Embryonic facial prominence (tissue), 1 donor: ENCODE measurements around the gene WDR72.

ENCODE experiments used
- DNase-seq: peaks from one replicate; pipeline ENCODE4 v3.0.0-alpha.2; 2016; ENCODE audit errors: extremely low spot score

The WDR72 gene

GRCh38 chr15:53535886-53536285, 223.6 kb downstream of the WDR72 start:
- no peak for DNase-seq

DNA sequence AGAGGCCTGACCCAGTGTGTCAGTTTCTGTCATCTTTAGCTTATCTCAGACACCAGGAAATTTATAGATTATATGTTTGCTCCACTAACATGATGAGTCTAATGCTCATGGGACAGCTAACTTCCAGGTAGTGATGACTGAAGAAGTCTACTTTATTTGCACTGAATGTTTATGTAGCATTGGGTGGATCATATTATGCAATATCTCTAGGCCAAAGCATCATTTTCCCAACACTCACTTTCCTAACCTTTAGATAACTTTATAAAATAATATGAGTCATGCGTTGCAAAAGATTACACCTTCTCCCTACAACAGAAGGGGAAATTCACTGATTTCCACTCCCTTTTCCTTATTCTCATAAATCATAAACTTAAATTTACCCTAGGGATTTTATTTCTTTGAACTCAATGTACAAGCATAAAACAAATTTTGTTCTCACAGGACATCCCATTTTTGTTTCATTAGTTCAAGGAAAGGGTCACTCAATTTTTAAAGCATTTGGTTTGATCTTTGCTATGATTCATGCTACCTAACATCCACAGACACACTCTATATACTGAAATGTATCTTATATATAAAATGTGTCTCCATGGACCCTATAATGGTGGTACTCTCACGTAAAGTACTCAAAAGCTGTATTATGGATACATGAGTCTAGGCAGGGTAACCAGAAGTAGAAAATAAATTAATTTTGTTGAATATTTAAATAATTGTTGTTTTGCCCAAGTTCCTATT, 225.2 kb downstream of the WDR72 start:
- no peak for DNase-seq

GRCh38 chr15:53530761-53531160, 228.7 kb downstream of the WDR72 start:
- DNase-seq, result no peak

DNA sequence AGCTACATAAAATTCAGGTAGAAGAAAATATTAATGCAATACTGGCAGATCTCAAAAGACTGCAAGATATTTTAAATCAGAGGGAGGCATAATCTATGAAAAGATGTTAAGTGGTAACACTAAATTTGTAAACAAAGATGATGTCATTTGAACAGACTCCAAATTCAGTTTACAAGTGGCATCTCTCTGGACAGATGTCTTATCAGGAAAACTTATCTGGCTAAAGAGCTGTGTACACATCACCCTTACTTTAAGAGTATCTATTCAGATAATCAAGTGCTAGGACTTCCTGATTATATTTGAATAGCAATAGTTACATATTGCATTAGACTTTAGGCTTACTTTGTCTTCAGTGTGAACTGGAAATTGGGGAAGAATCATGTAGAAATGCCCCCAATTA, 231.5 kb downstream of the WDR72 start:
- no peak for DNase-seq

GRCh38 chr15:53525894-53526293, 233.6 kb downstream of the WDR72 start:
- no peak for DNase-seq

GRCh38 chr15:53522991-53523390, 236.5 kb downstream of the WDR72 start:
- no peak for DNase-seq

DNA sequence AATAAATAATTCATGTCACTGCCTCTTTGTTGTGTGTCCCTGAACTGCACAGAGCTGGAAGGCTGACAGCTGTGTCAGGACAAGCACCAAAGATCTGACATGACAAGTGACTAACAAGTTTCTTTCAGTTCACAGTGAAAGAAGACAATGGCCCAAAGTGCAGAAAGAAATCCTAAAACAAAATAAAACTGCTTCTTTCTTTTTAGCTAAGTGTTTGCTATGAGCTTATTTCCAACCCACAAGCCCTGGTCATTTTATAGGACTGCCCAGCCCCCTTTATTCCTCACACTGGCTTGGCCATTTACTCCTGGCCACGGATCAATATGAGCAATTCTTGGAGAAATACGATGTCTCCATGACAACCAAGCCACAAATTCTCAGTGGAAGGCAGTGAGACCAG, 238.5 kb downstream of the WDR72 start:
- no peak for DNase-seq

GRCh38 chr15:53513431-53513830, 246.0 kb downstream of the WDR72 start:
- no peak for DNase-seq

- DNase-seq, result no peak
These were observed 247.4 kb downstream of the WDR72 start for GRCh38 chr15:53512029-53512428.

- no peak for DNase-seq
These were observed 248.3 kb downstream of the WDR72 start for GRCh38 chr15:53511175-53511574.

DNA sequence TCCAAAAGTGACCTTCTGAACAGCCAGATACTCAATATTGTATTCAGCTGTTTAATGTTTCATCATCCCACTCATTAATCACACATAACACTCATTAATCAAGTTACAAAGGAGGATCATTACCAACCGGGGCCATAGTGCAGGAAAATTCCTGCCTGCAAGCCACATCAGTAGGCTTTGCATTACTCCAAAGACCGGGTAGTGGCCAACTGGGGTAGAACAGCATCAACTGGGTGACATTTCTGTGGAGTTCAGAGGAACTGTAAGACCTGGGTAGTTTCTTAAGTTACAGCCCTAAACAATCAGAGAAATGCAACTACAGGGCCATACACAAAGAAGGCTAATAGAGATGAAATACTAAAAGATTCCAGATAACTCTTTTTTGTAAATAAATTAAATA, 253.1 kb downstream of the WDR72 start:
- DNase-seq, result no peak

GRCh38 chr15:53498996-53499395, 260.5 kb downstream of the WDR72 start:
- no peak for DNase-seq

- DNase-seq, result no peak
These were observed 269.1 kb downstream of the WDR72 start for GRCh38 chr15:53490341-53490740.

DNA sequence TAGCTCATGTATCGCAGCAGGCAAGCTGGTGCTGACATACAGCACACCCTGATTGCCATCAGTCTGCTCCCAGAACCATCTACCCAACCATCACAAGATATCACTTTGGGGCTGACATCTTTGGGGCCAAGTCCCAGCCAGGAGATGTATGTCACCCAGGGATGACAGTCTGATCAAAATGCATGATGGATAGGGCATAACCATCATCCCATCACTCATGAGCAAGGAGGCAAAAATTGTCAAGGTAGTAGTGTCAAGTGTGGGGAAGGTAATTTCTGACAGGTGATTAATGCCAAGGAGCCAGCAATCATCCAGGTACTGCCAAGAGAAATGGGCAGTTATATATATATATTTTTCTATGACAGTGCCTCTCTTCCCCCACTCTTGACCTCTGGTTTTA, 277.4 kb downstream of the WDR72 start:
- DNase-seq, result no peak

DNA sequence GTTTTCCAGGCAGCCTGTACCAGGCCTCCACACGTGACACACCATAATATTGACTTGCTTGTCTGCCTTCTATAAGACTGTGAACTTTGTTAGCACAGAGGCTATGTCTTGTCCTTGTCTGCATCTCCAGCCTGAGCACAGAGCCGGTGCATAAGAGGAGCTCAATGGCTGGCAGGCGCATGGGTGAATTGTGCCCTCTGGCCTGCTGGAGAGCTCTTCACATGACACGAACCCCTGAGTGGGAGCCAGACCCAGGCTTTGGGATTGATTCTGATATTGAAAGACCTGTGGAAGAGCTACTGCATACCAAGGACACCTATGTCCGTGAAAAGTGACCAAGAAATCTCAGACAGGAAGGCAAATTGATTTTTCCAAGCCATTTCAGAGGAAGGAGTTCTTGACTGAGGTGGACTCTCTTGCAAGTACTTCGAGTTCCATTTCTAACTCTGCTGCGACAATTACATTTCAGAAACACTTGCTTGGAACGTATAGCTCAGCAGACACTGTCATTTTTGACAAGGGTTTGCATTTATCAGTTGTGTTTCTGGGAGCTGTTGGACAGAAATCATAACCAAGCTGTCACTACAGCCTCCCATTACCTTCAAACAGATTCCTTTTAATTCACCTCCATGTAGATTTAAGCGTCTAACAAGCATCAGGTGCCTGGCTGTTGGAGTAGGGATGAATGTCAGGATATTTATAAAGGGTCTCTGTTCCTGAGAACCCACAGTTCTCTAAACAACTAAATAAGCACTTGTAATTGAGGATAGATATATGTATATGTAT, 281.3 kb downstream of the WDR72 start:
- no peak for DNase-seq

- no peak for DNase-seq
These were observed 285.6 kb downstream of the WDR72 start for GRCh38 chr15:53473886-53474285.

DNA sequence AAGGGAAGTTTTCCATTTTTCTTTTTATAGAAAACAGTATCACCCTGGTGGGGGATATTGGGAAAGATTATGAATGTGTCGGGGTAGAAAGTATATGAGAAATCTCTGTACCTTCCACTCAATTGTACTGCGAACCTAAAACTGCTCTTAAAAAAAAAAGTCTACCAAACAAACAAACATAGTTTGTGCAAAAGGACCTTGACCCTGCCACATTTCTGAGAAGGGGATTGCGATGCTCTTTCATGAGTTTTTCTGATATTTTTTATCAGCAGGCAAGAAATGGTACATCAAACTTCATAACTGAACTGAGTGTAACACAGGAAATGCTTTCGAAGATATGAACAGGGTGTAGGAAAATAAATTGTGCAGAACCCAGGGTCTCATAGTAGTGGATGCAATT, 286.0 kb downstream of the WDR72 start:
- DNase-seq, result no peak

DNA sequence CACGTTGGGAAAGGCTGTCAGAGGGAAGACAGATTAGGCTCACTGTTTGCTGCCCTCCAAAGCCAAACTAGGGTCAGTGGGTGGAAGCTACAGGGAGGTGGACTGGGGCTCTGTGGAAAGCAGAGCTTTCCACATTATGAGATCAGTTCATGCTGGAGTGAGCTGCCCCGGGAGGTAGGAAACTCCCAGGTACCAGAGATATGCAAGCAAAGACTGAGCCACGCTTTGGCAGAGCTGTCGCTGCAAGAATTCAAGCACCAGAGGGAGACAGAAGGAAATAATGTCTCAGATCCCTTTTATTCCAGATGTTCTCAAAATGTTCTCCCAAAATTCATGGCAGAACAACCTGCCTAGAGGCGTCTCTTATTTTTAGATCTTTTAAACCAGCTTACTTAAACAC, 286.6 kb downstream of the WDR72 start:
- no peak for DNase-seq

DNA sequence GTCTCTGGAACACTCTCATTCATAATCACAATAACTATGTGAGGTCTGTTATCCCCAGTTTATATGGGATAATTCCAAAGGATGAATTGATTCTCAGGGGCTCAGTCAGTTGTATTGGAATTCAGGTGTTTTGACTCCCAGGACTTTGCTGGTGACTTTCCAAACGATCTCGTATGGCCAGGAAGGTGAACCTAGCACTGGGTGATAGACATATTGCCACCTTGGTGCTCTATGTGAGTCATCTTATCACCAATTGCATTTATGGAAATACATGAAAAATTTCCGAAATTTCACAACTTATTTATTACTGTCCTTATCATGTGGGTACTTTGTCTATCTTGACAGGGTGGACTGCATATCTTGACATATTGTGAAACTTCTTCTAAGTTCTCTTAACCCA, 287.3 kb downstream of the WDR72 start:
- no peak for DNase-seq

DNA sequence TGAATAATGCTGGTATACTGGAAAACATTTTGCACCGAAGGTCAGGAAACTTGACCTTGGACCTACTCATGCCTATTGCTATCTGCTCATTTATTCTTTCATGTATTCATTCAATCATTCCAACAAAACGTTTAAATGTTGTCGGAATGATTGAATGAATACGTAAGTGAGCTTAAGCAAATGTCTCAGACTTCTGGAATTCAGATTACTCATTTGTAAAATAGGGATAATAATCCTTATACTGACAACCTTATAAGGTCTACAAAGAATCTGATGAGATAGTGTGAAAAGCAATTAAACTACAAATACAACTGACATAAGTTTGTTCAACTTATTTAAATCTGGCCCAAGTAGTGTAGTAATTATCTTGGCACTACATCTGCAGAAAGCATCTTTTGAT, 288.7 kb downstream of the WDR72 start:
- no peak for DNase-seq

- no peak for DNase-seq
These were observed 290.0 kb downstream of the WDR72 start for GRCh38 chr15:53469422-53469821.
